IMR-90 (cell line): ENCODE results near the gene ADAMTS3.

Experiments
- CEBPB ChIP-seq: IDR thresholded peaks from 2 replicates; pipeline ENCODE4 v1.6.1; 2012; ENCODE audit warnings: low read depth, low read length, improper control_type of control experiment
- CTCF ChIP-seq: conservative IDR thresholded peaks from 2 replicates; pipeline ENCODE4 v1.5.1; 2012; ENCODE audit warnings: mild to moderate bottlenecking, low read depth, low read length, improper control_type of control experiment
- ELK1 ChIP-seq: fragments of 150-350 bp; IDR thresholded peaks from 2 replicates; pipeline ENCODE4 v1.6.1; 2016; ENCODE audit warnings: low read depth, mild to moderate bottlenecking, low read length, moderate library complexity, borderline replicate concordance
- POLR2A ChIP-seq: IDR thresholded peaks from 2 replicates; pipeline ENCODE4 v1.6.1; 2012; ENCODE audit warnings: mild to moderate bottlenecking, low read depth, low read length
- RAD21 ChIP-seq: IDR thresholded peaks from 2 replicates; pipeline ENCODE4 v1.6.1; 2012; ENCODE audit warnings: low read length, improper control_type of control experiment

- no peak for TF ChIP-seq CTCF
- TF ChIP-seq POLR2A = no peak
- no peak for TF ChIP-seq CEBPB
- no peak for TF ChIP-seq RAD21
- no peak for TF ChIP-seq ELK1
Observed at GRCh38 chr4:72558655-72559054, 10.4 kb downstream of the ADAMTS3 start.
